NCI-H2196 (cell line): Measurements from ENCODE around the gene FABP3.

Source experiments
- DNase-seq: peaks from one replicate; lab custom pipeline; 2025; ENCODE audit not compliant: unreplicated experiment; lab: John Stamatoyannopoulos, UW

FABP3 gene

GRCh38 chr1:31372751-31373055 lies 173 bp downstream of the FABP3 start:
- DNase-seq: no peak

- no peak for DNase-seq
Measured at GRCh38 chr1:31372051-31372450, 825 bp downstream of the FABP3 start.

GRCh38 chr1:31371121-31371959 lies 1.5 kb downstream of the FABP3 start:
- no peak for DNase-seq

- DNase-seq: no peak
Measured at GRCh38 chr1:31370565-31370964, 2.3 kb downstream of the FABP3 start.

- no peak for DNase-seq
Measured at GRCh38 chr1:31370021-31370420, 2.9 kb downstream of the FABP3 start.

GRCh38 chr1:31368611-31369107 lies 4.2 kb downstream of the FABP3 start:
- DNase-seq: peak; percentile 54

GRCh38 chr1:31366796-31367195 lies 6.1 kb downstream of the FABP3 start:
- no peak for DNase-seq

GRCh38 chr1:31364561-31365250 lies 8.2 kb downstream of the FABP3 start:
- no peak for DNase-seq

- no peak for DNase-seq
Measured at GRCh38 chr1:31362032-31362431, 10.8 kb downstream of the FABP3 start.

- no peak for DNase-seq
Measured at GRCh38 chr1:31361607-31362006, 11.3 kb downstream of the FABP3 start.

GRCh38 chr1:31356427-31356826 lies 16.4 kb downstream of the FABP3 start:
- no peak for DNase-seq

GRCh38 chr1:31354283-31354682 lies 18.6 kb downstream of the FABP3 start:
- DNase-seq: no peak

GRCh38 chr1:31348449-31348848 lies 24.4 kb downstream of the FABP3 start:
- no peak for DNase-seq

GRCh38 chr1:31346785-31347184 lies 26.1 kb downstream of the FABP3 start:
- no peak for DNase-seq

- no peak for DNase-seq
Measured at GRCh38 chr1:31345635-31346034, 27.2 kb downstream of the FABP3 start.

GRCh38 chr1:31344503-31344902 lies 28.4 kb downstream of the FABP3 start:
- DNase-seq: no peak

- no peak for DNase-seq
Measured at GRCh38 chr1:31336687-31337467, 36.0 kb downstream of the FABP3 start.

GRCh38 chr1:31335007-31335406 lies 37.9 kb downstream of the FABP3 start:
- DNase-seq: peak; percentile 46

GRCh38 chr1:31327381-31327780 lies 45.5 kb downstream of the FABP3 start:
- no peak for DNase-seq

- no peak for DNase-seq
Measured at GRCh38 chr1:31326461-31326860, 46.4 kb downstream of the FABP3 start.

GRCh38 chr1:31324992-31325391 lies 47.9 kb downstream of the FABP3 start:
- DNase-seq: no peak

GRCh38 chr1:31324093-31324492 lies 48.8 kb downstream of the FABP3 start:
- no peak for DNase-seq
